ENCODE results near the gene ATCAY.

ATCAY gene

GRCh38 chr19:3955688-3956087 is 75.2 kb downstream of the ATCAY start:
- in situ Hi-C loops (cut with MboI; ENCODE audit: low pct_unique_long_range_greater_than_20kb, low sequenced_read_pairs, unreplicated experiment): no loop called here
- no peak for DNase-seq (ENCODE audit: low spot score)
- no peak for TF ChIP-seq CTCF (IDR thresholded peaks at IDR 0.05; ENCODE audit: extremely low read depth, insufficient read depth, missing control alignments)

- in situ Hi-C loops (cut with MboI; ENCODE audit: low pct_unique_long_range_greater_than_20kb, low sequenced_read_pairs, unreplicated experiment): no loop called here
- TF ChIP-seq CTCF (IDR thresholded peaks at IDR 0.05; ENCODE audit: extremely low read depth, insufficient read depth, missing control alignments): no peak
- no peak for DNase-seq (ENCODE audit: low spot score)
Observed at GRCh38 chr19:3958836-3959765, 78.6 kb downstream of the ATCAY start.

DNA sequence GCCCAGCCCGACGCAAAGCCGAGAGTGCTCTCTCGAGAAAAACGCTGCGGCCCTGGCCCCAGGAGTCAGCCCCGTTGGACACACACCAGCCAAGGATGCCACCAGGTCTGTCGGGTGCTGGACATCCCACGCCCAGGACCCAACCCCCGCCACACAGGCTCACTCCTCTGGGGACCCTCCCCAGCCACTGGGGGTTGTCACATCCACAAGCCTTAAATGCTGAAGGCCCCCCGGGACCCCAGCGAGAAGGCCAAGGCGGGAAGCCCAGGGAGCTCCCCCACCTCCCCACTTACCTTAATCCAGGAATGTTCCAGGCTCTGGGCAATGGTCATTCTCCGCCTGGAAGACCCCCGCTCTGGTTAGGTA is 79.3 kb downstream of the ATCAY start:
- TF ChIP-seq CTCF (IDR thresholded peaks at IDR 0.05; ENCODE audit: extremely low read depth, insufficient read depth, missing control alignments): no peak
- in situ Hi-C loops (cut with MboI; ENCODE audit: low pct_unique_long_range_greater_than_20kb, low sequenced_read_pairs, unreplicated experiment): no loop called here
- no peak for DNase-seq (ENCODE audit: low spot score)

GRCh38 chr19:3961007-3961406 is 80.5 kb downstream of the ATCAY start:
- TF ChIP-seq CTCF (IDR thresholded peaks at IDR 0.05; ENCODE audit: extremely low read depth, insufficient read depth, missing control alignments): no peak
- no peak for DNase-seq (ENCODE audit: low spot score)
- in situ Hi-C loops (cut with MboI; ENCODE audit: low pct_unique_long_range_greater_than_20kb, low sequenced_read_pairs, unreplicated experiment): no loop called here

DNA sequence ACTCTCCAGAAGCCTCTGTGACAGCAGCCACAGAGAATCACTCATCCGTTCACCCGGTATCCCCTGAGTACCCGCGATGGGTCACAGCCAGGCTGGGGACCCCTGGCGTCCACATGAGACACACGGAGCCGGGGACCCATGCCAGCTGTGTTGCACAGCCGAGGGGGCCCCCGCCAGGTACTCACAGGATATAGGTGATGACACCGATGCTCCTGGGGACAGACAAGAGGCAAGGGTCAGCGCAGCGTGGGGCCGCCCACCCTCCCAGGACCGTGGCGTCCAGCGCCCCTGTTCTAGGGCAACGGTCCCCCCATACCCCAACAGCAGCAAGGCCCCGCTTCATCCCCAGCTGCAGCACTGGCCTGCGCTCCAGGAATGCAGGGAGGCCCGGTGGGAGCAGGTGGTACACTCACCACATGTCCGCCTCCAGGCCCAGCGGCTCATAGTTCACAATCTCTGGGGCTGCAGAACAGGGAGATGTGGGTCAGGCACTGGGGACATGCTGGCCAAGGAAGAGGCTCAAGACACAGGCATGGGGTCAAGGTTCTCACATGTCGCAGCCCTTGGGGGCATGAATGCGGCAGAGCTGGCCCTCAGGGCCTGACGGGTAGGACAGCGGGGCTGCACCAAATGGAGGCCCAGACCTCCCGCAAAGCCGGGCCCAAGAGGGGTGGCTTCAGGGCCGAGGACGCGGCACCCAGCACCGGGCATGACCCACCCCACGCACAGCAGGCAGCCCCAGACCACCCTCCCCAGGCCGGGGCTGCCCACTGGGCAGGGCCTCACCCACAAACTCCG is 83.2 kb downstream of the ATCAY start:
- TF ChIP-seq CTCF (IDR thresholded peaks at IDR 0.05; ENCODE audit: extremely low read depth, insufficient read depth, missing control alignments): no peak
- in situ Hi-C loops (cut with MboI; ENCODE audit: low pct_unique_long_range_greater_than_20kb, low sequenced_read_pairs, unreplicated experiment): no loop called here

GRCh38 chr19:3964256-3965194 is 84.0 kb downstream of the ATCAY start:
- DNase-seq (ENCODE audit: low spot score): no peak

More for the DNA sequence above, 83.2 kb downstream of the ATCAY start:
- DNase-seq (ENCODE audit: low spot score): no peak

More at GRCh38 chr19:3964256-3965194, 84.0 kb downstream of the ATCAY start:
- in situ Hi-C loops (cut with MboI; ENCODE audit: low pct_unique_long_range_greater_than_20kb, low sequenced_read_pairs, unreplicated experiment): no loop called here
- TF ChIP-seq CTCF (IDR thresholded peaks at IDR 0.05; ENCODE audit: extremely low read depth, insufficient read depth, missing control alignments): no peak

Data from GM13977 (cell line).